Thyroid gland (tissue), 4 donors: ENCODE measurements around the gene RPTOR.

Experiments
- CTCF ChIP-seq, 6 experiments: fragments of 200-600 bp in 3 of 6; fragments of 450-650 bp in 3 of 6; sonication (generic) in 3 of 6; IDR thresholded peaks; one replicate each; pipeline ENCODE4 v1.5.1; 2016 to 2019; ENCODE audit warnings: antibody characterized with exemption in 6 of 6, mild to moderate bottlenecking in 2 of 6, inconsistent platforms in 1 of 6, moderate library complexity in 1 of 6
- POLR2A ChIP-seq, 2 donors: fragments of 450-650 bp; IDR thresholded peaks; one replicate each; pipeline ENCODE4 v1.6.1; 2017; ENCODE audit warnings: antibody characterized with exemption in 2 of 2, mild to moderate bottlenecking in 2 of 2, moderate library complexity in 1 of 2

- TF ChIP-seq CTCF (IDR thresholded peaks at IDR 0.05) = no peak
- TF ChIP-seq POLR2A (IDR thresholded peaks at IDR 0.05) = no peak
Observed at GRCh38 chr17:80924807-80925610, 380.4 kb downstream of the RPTOR start.
